HG02798 (cell line): ENCODE data around the gene PPP2R5D.

Experiments used
- ATAC-seq: cut with Tn5 transposase; IDR thresholded peaks from one replicate; pipeline ENCODE4 v1.9.1; 2021; ENCODE audit warnings: mild to moderate bottlenecking; ENCODE audit not compliant: unreplicated experiment, poor library complexity

The PPP2R5D gene

GRCh38 chr6:43052842-43053544 is 68.6 kb downstream of the PPP2R5D start:
- ATAC-seq: peak; percentile 8

- ATAC-seq: peak; percentile 92
These were observed 69.3 kb downstream of the PPP2R5D start, which contains the start of gene CUL7 for GRCh38 chr6:43053545-43054205. Gene CUL7 (minus strand): TSS chr6:43053851. CDS start chr6:43052788, 1,063 bp downstream.

GRCh38 chr6:43054206-43054943 is 70.0 kb downstream of the PPP2R5D start:
- no peak for ATAC-seq

GRCh38 chr6:43055966-43056365 is 71.6 kb downstream of the PPP2R5D start:
- ATAC-seq: no peak

- no peak for ATAC-seq
These were observed 74.2 kb downstream of the PPP2R5D start for GRCh38 chr6:43058531-43058930.

- peak; percentile 92 for ATAC-seq
These were observed 75.0 kb downstream of the PPP2R5D start, which contains the start of the genes KLC4 and MRPL2 for GRCh38 chr6:43059168-43060033. Gene KLC4 (plus strand): TSS chr6:43059631. CDS start chr6:43061336, 1,705 bp downstream. Gene MRPL2 (minus strand): TSS chr6:43059434. CDS start chr6:43059381, 53 bp downstream.

GRCh38 chr6:43060034-43060754 is 75.8 kb downstream of the PPP2R5D start:
- ATAC-seq: no peak

- no peak for ATAC-seq
These were observed 76.6 kb downstream of the PPP2R5D start for GRCh38 chr6:43060755-43061633.

- ATAC-seq: no peak
These were observed 77.5 kb downstream of the PPP2R5D start for GRCh38 chr6:43061861-43062260.
